HG02870 (cell line): ENCODE results near the gene GNB1L.

ENCODE experiments used
- ATAC-seq: cut with Tn5 transposase; IDR thresholded peaks from one replicate; pipeline ENCODE4 v1.9.1; 2021; ENCODE audit warnings: mild to moderate bottlenecking, moderate library complexity; ENCODE audit not compliant: unreplicated experiment

GNB1L gene

GRCh38 chr22:19740586-19740985 is 114.1 kb downstream of the GNB1L start:
- ATAC-seq = no peak

- no peak for ATAC-seq
Measured at GRCh38 chr22:19739911-19740449, 114.7 kb downstream of the GNB1L start.

GRCh38 chr22:19739448-19739895 is 115.2 kb downstream of the GNB1L start:
- ATAC-seq = no peak

DNA sequence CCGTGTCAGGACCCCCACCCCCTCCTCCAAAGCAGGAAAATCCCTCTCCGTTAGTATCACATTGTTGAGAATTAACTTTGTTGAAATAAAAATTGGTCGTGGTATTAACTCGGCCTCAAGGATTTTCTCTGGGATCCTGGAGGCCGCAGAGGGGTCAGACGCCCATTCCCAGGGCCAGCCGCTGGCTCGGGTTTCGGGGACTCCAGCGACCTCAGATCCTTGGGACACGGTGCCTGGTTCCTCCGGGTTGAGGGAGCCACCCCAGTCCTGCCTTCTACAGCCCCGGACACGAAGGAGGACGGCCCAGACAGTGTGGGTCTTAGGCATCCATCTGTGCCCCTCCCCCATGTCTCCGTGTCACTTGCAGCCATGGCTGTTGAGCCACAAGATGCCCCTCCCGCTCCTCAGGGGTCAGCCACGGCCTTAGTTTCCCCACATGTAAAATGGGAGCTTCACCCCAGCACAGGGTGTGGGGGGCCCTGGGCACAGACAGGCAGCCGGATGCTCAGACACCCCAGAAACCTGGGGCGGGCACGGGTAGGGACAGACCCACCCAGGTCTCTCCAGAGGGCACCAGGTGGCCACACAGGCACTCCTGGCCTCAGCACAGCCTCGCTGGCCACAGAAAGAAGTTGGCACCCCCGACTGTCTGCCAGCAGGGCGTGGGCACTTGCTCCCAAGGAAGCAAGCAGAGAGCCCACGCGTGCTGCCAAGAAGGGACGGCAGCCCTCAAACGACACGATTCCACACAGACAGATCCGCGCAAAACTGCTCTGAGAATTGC is 115.8 kb downstream of the GNB1L start:
- no peak for ATAC-seq

- ATAC-seq = no peak
Measured at GRCh38 chr22:19737846-19738663, 116.6 kb downstream of the GNB1L start.

GRCh38 chr22:19735665-19736510 is 118.8 kb downstream of the GNB1L start:
- ATAC-seq = no peak

DNA sequence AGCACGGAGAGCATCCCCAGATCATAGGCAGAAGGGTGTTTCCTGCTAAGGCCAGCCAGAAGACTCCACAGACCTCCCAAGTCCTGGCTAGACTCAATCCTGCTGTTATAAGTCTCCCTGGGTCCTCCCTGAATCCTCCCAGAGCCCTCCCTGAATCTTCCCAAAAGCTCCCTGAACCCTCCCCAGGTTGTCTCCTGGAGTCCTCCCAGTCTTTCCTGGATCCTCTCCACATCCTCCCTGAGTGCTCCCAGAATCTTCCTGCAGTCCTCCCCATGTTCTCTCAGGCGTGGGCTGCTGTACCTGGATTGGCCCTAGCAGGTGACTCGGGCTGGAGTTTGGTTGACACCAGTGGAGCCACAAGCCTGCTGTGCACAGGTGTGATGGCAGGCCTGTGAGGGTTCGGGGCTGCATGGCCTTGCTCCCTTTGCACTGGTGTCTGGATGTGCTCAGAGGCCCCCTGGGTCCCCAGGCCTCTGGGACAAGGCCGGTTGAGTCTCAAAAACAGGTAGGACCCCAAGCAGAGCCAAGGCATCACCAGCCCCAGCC is 119.8 kb downstream of the GNB1L start:
- ATAC-seq = no peak

DNA sequence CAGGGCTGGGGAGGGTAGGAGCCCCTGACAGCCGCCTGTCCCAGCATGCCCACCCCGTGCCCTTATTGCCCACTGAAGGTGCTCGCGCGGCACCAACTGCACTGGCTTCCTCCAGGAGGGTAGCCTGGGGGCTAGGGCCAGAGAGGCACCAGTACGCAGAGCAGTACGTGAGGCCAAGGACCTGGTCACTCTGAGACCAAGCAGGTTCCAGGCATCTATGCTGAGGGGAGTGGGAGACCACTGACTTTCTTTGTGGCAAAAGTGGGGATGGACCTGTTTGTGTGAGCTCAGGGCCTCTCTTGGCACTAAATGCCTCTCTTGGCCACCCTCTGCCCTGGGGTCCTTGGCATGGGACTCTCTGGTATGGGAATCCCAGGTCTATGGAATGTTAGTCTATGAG is 120.5 kb downstream of the GNB1L start:
- ATAC-seq = no peak

- ATAC-seq = no peak
Measured at GRCh38 chr22:19733755-19734154, 120.9 kb downstream of the GNB1L start.
